Caco-2 (cell line): ENCODE measurements around the gene IER3IP1. TPM values are rescaled to one million over a fixed set of nuclear protein-coding genes. Genes with fewer than 3 reads are reported as not detected.

Experiments
- BruUV-seq: library from RNA; stranded (reverse); fragments of 400-500 nt; replicated peaks from 2 replicates; lab custom pipeline; 2021; lab: Mats Ljungman, UMichigan
- CTCF ChIA-PET: fragments of 300-600 bp; sonication (Branson Sonifier 250); formaldehyde crosslinking; loops from one replicate; lab custom pipeline; 2022; ENCODE audit warnings: antibody characterized with exemption; lab: Charles Lee
- POLR2A ChIA-PET: fragments of 300-600 bp; sonication (Branson Sonifier 250); formaldehyde crosslinking; loops from one replicate; lab custom pipeline; 2022; ENCODE audit warnings: antibody characterized with exemption; lab: Charles Lee
- DNase-seq, 2 experiments: peaks; one replicate each; pipeline versions ENCODE4 v3.0.0 to v3.0.0-alpha.2; 2020 to 2022
- H3K27me3 ChIP-seq: replicated peaks from 2 replicates; pipeline ENCODE4 v1.6.0; 2011; ENCODE audit warnings: low read length; ENCODE audit not compliant: control insufficient read depth, insufficient read depth
- H3K36me3 ChIP-seq: 2 replicates; pipeline ENCODE4 v1.5.1; 2011; ENCODE audit warnings: low read length; ENCODE audit not compliant: control insufficient read depth, insufficient read depth
- H3K4me1 ChIP-seq: fragments of 250-450 bp; sonication (Bioruptor Pico); 2 replicates; pipeline ENCODE4 v1.5.1; 2020; ENCODE audit warnings: mild to moderate bottlenecking
- H3K4me3 ChIP-seq: 2 replicates; pipeline ENCODE4 v1.5.1; 2011; ENCODE audit warnings: low read depth, mild to moderate bottlenecking, control low read depth, low read length
- H3K9me3 ChIP-seq: fragments of 250-450 bp; sonication (Bioruptor Pico); 2 replicates; pipeline ENCODE4 v1.5.1; 2020; ENCODE audit warnings: mild to moderate bottlenecking, moderate library complexity
- H3K27ac Mint-ChIP-seq: one replicate; pipeline ENCODE4 v1.8.0; 2022; ENCODE audit warnings: mixed read lengths; ENCODE audit not compliant: unreplicated experiment
- H3K27me3 Mint-ChIP-seq: one replicate; pipeline ENCODE4 v1.8.0; 2022; ENCODE audit warnings: mixed read lengths; ENCODE audit not compliant: insufficient read depth, unreplicated experiment
- H3K36me3 Mint-ChIP-seq: one replicate; pipeline ENCODE4 v1.8.0; 2022; ENCODE audit warnings: mild to moderate bottlenecking, mixed read lengths; ENCODE audit not compliant: insufficient read depth, unreplicated experiment
- H3K4me1 Mint-ChIP-seq: one replicate; pipeline ENCODE4 v1.8.0; 2022; ENCODE audit warnings: low read depth, mixed read lengths; ENCODE audit not compliant: unreplicated experiment
- H3K4me3 Mint-ChIP-seq: one replicate; pipeline ENCODE4 v1.8.0; 2022; ENCODE audit warnings: mild to moderate bottlenecking, moderate library complexity, mixed read lengths; ENCODE audit not compliant: unreplicated experiment
- H3K9me3 Mint-ChIP-seq: one replicate; pipeline ENCODE4 v1.8.0; 2022; ENCODE audit warnings: mixed read lengths; ENCODE audit not compliant: unreplicated experiment
- intact Hi-C: fragments of 100-400 bp; cut with micrococcal nuclease; formaldehyde crosslinking; loops from one replicate; pipeline ENCODE4 v1.10.0; 2022; ENCODE audit not compliant: unreplicated experiment
- total RNA-seq: library from RNA; stranded (reverse); gene quantifications from 2 replicates; pipeline ENCODE4 v1.2.3, GENCODE V29; 2022
- TF ChIP-seq, protein P1 (sequence below), 2 experiments: fragments of 200-600 bp in 1 of 2; IDR thresholded peaks; 1 replicate in 1 of 2; 2 replicates in 1 of 2; pipeline versions ENCODE4 v1.5.1 to v1.8.0; 2011 to 2022; ENCODE audit warnings: antibody characterized with exemption in 1 of 2, control low read depth in 1 of 2, inconsistent platforms in 1 of 2, low read depth in 1 of 2, low read length in 1 of 2, mild to moderate bottlenecking in 1 of 2, moderate library complexity in 1 of 2; ENCODE audit not compliant: insufficient read depth in 1 of 2, severe bottlenecking in 1 of 2, unreplicated experiment in 1 of 2

Gene IER3IP1
- total RNA-seq, 1 experiment from 2014 or later: 5.9 TPM

DNA sequence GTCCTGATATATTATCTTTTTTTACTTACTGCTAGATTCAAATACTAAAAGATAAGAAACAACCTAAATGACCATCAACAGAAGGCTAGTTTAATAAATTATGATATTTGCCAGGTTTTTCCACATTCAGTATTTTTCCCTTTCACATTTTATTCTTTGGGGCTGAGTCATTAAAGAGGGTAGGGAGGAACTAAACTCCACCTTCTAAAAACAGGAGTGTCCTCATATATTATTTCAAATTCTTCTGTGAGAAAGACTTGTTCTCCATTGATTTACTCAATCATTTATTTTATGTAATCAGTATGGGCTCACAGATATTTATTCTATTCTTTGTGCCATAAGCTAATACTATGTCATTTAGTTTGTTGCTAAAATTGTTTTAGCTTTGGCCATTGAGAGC, 34.9 kb downstream of the IER3IP1 start:
- Mint-ChIP-seq H3K27ac (no peak overlapping the region), H3K36me3 (no peaks in the 10 kb centered on the region), H3K4me1 (no peaks in the 10 kb centered on the region), H3K4me3 (no peak overlapping the region), H3K27me3 (no peaks in the 10 kb centered on the region), H3K9me3 (no peaks in the 10 kb centered on the region)
- H3K4me1 ChIP-seq: no peaks in the 10 kb centered on the region
- H3K9me3 ChIP-seq: no peaks in the 10 kb centered on the region
- H3K4me3 ChIP-seq: no peak overlapping the region
- no peak for DNase-seq
- intact Hi-C loops: no loop called here
- ChIA-PET CTCF (no interaction called here), POLR2A (no interaction called here)
- BruUV-seq: no TSS peak
- H3K27me3 ChIP-seq: no peaks in the 10 kb centered on the region
- TF ChIP-seq, protein P1, sequence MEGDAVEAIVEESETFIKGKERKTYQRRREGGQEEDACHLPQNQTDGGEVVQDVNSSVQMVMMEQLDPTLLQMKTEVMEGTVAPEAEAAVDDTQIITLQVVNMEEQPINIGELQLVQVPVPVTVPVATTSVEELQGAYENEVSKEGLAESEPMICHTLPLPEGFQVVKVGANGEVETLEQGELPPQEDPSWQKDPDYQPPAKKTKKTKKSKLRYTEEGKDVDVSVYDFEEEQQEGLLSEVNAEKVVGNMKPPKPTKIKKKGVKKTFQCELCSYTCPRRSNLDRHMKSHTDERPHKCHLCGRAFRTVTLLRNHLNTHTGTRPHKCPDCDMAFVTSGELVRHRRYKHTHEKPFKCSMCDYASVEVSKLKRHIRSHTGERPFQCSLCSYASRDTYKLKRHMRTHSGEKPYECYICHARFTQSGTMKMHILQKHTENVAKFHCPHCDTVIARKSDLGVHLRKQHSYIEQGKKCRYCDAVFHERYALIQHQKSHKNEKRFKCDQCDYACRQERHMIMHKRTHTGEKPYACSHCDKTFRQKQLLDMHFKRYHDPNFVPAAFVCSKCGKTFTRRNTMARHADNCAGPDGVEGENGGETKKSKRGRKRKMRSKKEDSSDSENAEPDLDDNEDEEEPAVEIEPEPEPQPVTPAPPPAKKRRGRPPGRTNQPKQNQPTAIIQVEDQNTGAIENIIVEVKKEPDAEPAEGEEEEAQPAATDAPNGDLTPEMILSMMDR (IDR thresholded peaks at IDR 0.05; ENCODE audit: insufficient read depth in 1 of 2, low read depth in 1 of 2, low read length in 1 of 2, severe bottlenecking in 1 of 2, unreplicated experiment in 1 of 2): no peak
- H3K36me3 ChIP-seq: no peaks in the 10 kb centered on the region

DNA sequence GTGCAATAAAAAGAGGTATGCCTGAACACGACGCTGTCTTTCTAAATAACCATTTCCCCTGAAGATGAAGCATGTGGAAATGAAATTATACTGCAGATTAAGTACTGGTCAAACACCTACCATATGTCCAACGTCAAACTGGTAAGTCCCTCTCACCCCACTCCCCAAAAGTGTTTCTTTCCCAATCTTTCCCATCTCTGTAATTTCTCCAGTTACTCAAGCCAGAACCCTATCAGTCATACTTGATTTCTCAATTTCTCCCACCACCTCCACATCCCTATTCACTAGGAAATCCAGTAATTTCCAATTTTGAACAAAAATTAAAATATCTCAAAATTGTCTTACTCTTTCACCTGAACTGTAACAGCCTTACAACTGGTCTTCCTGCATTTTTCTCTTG, 55.0 kb downstream of the IER3IP1 start:
- DNase-seq: no peak
- intact Hi-C loops: no loop called here
- TF ChIP-seq, protein P1 (IDR thresholded peaks at IDR 0.05; ENCODE audit: insufficient read depth in 1 of 2, low read depth in 1 of 2, low read length in 1 of 2, severe bottlenecking in 1 of 2, unreplicated experiment in 1 of 2): no peak
- H3K36me3 ChIP-seq: no peaks in the 10 kb centered on the region
- H3K27ac Mint-ChIP-seq: no peak overlapping the region
- no peaks in the 10 kb centered on the region for H3K4me1 ChIP-seq
- ChIA-PET POLR2A (no interaction called here), CTCF (no interaction called here)
- no peak overlapping the region for H3K4me3 Mint-ChIP-seq
- no TSS peak for BruUV-seq
- H3K4me3 ChIP-seq: no peak overlapping the region
- H3K27me3 Mint-ChIP-seq: no peaks in the 10 kb centered on the region
- H3K36me3 Mint-ChIP-seq: no peaks in the 10 kb centered on the region
- H3K9me3 ChIP-seq: no peaks in the 10 kb centered on the region
- H3K9me3 Mint-ChIP-seq: no peaks in the 10 kb centered on the region
- no peaks in the 10 kb centered on the region for H3K27me3 ChIP-seq
- no peaks in the 10 kb centered on the region for H3K4me1 Mint-ChIP-seq

DNA sequence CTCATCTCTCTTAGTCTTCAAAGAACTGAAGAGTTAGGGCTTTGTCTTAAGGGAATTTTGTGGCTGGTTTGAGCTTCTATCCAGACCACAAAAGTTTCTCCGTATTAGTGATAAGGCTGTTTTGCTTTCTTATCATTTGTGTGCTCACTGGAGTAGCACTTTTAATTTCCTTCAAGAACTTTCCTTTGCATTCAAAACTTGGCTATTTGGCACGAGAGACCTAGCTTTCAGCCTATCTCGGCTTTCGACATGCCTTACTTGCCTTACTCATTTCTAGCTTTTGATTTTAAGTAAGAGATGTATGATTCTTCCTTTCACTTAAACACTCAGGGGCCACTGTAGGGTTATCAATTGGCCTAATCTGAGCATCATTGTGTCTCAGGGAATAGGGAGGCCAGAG, 55.7 kb downstream of the IER3IP1 start:
- Histone ChIP-seq H3K27me3 (no peaks in the 10 kb centered on the region), H3K36me3 (no peaks in the 10 kb centered on the region), H3K9me3 (no peaks in the 10 kb centered on the region), H3K4me3 (no peak overlapping the region), H3K4me1 (no peaks in the 10 kb centered on the region)
- CTCF ChIA-PET: no interaction called here
- POLR2A ChIA-PET: no interaction called here
- DNase-seq: no peak
- Mint-ChIP-seq H3K4me3 (no peak overlapping the region), H3K9me3 (no peaks in the 10 kb centered on the region), H3K36me3 (no peaks in the 10 kb centered on the region), H3K4me1 (no peaks in the 10 kb centered on the region), H3K27me3 (no peaks in the 10 kb centered on the region), H3K27ac (no peak overlapping the region)
- BruUV-seq: no TSS peak
- TF ChIP-seq, protein P1 (IDR thresholded peaks at IDR 0.05; ENCODE audit: insufficient read depth in 1 of 2, low read depth in 1 of 2, low read length in 1 of 2, severe bottlenecking in 1 of 2, unreplicated experiment in 1 of 2): no peak
- intact Hi-C loops: no loop called here
